Measurements from ENCODE around the gene RTF2. TPM values are rescaled to one million over a fixed set of nuclear protein-coding genes. Genes with fewer than 3 reads are reported as not detected.
A peak's percentile ranks its signal among the peaks of the same experiment; 100 is the strongest.

Gene RTF2
- total RNA-seq, 5 donors from 2014 or later (not counting 1 experiment from before 2014, with no cell fraction given), result 55.8 to 69.7 (median 64.8) TPM

DNA sequence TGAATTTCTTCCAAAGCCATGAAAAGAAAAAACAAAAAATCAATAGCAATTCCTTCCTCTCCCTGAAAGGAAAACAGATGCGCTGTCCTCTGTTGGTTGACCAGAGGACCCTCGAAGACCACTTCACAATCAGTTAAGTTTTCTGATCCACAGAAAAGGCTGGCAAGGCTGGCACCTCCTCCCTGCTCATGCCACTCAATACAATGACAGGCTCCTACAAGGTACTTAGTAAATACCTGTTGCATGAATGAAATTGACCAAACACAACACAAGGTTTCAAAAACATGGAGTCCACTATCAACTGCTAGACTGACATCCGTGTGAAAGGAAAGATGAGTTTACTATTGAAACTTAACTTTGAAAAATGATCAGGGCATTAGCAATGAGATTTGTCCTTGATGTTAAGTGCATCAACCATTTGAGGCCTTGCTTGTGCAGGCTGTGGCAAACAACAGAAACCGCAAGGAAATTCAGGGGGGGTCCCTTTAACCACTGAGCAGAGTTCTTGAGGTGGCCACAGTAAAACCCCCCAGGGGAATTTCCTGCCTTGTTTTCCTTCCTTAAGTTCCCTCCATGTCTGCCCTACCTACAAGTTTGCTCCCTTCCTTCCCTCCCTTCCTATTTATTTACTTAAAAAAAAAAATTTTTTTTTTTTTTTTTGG, 27.9 kb upstream of the RTF2 start:
- 31% methylated on average over 4 of the region's 4 CpGs for WGBS (ENCODE audit: insufficient coverage)
- Mint-ChIP-seq H3K9me3 (no peaks in the 10 kb centered on the region), H3K4me1 (peaks cover 40 to 55% (median 43%) of the 10 kb centered on the region in 3 donors), H3K36me3 (peaks cover 12% of the 10 kb centered on the region), H3K27me3 (no peaks in the 10 kb centered on the region), H3K4me3 (peak overlapping the region; percentile 51 to 69 (median 67)), H3K27ac (peak overlapping the region; percentile 91 to 93)
- ChIA-PET POLR2A (interaction anchor here in 1 of 2 donors (0.8 kb wide), 1 partner anchor 27 kb away, joined by 3 read pairs; no protein-coding TSS in a partner anchor), CTCF (no interaction called here)
- peak overlapping the region in 1 of 2 donors; percentile 7 for H3K4me3 ChIP-seq (ENCODE audit: control insufficient read depth in 1 of 2, extremely low read depth in 1 of 2, low read length in 1 of 2)
- DNase-seq, result peak in 33 of 35 experiments; percentile 23 to 81 (median 46)
- no peaks in the 10 kb centered on the region for H3K9me3 ChIP-seq
- peaks cover under 1 to 10% of the 10 kb centered on the region in 2 donors for H3K36me3 ChIP-seq (ENCODE audit: control insufficient read depth in 2 of 2, extremely low read depth in 1 of 2, insufficient read depth in 1 of 2, low read length in 1 of 2)
- peak; percentile 62 to 85 (median 82) for ATAC-seq (replicated peaks in 1 of 4)
- no peaks in the 10 kb centered on the region for H3K27me3 ChIP-seq (replicated peaks in 1 of 2; ENCODE audit: control insufficient read depth in 2 of 2, extremely low read depth in 1 of 2, insufficient read depth in 2 of 2, low read length in 1 of 2)
- peak overlapping the region; percentile 65 for H3K27ac ChIP-seq (ENCODE audit: low read length)
- H3K4me1 ChIP-seq (ENCODE audit: control insufficient read depth in 1 of 2, extremely low read depth in 1 of 2, insufficient read depth in 2 of 2, low read length in 2 of 2), result peaks cover 19 to 59% of the 10 kb centered on the region in 2 experiments

- WGBS (ENCODE audit: insufficient coverage), result 84% methylated on average over 12 of the region's 17 CpGs
- peaks cover 19 to 56% of the 10 kb centered on the region in 2 experiments for H3K4me1 ChIP-seq (ENCODE audit: control insufficient read depth in 1 of 2, extremely low read depth in 1 of 2, insufficient read depth in 2 of 2, low read length in 2 of 2)
- H3K36me3 ChIP-seq (ENCODE audit: control insufficient read depth in 2 of 2, extremely low read depth in 1 of 2, insufficient read depth in 1 of 2, low read length in 1 of 2), result peaks cover 5 to 14% of the 10 kb centered on the region in 2 donors
- Mint-ChIP-seq H3K36me3 (peaks cover 19% of the 10 kb centered on the region), H3K27me3 (no peaks in the 10 kb centered on the region), H3K4me1 (peaks cover 40 to 45% (median 42%) of the 10 kb centered on the region in 3 donors), H3K9me3 (no peaks in the 10 kb centered on the region), H3K27ac (peak overlapping the region; percentile 72 to 83), H3K4me3 (peak overlapping the region in 1 of 3 donors; percentile 42)
- H3K27ac ChIP-seq (ENCODE audit: low read length), result peak overlapping the region; percentile 20
- H3K9me3 ChIP-seq, result no peaks in the 10 kb centered on the region
- no peak overlapping the region for H3K4me3 ChIP-seq (ENCODE audit: control insufficient read depth in 1 of 2, extremely low read depth in 1 of 2, low read length in 1 of 2)
- no peaks in the 10 kb centered on the region for H3K27me3 ChIP-seq (replicated peaks in 1 of 2; ENCODE audit: control insufficient read depth in 2 of 2, extremely low read depth in 1 of 2, insufficient read depth in 2 of 2, low read length in 1 of 2)
- DNase-seq (peak in 2 of 35 experiments; percentile 28 to 34), ATAC-seq (replicated peaks in 1 of 4) (peak in 1 of 4 experiments; percentile 27)
- POLR2A ChIA-PET, result interaction anchor here in 1 of 2 donors (0.6 kb wide), 1 partner anchor 37 kb away, joined by 3 read pairs; no protein-coding TSS in a partner anchor
- CTCF ChIA-PET, result interaction anchor here (0.5 to 1.3 kb wide), 6 partner anchors 9 to 56 kb away, joined by 3 to 4 read pairs (median 3); partner anchors contain the start of gene RTF2 (in 1 of the 2)
These were observed 25.8 kb upstream of the RTF2 start for GRCh38 chr20:56442389-56443365.

GRCh38 chr20:56443654-56444540, 24.5 kb upstream of the RTF2 start:
- ChIA-PET CTCF (interaction anchor here (0.5 to 1.0 kb wide), 4 partner anchors 10 to 54 kb away, joined by 3 read pairs; no protein-coding TSS in a partner anchor), POLR2A (interaction anchor here in 1 of 2 donors (0.6 kb wide), 1 partner anchor 64 kb away, joined by 3 read pairs; no protein-coding TSS in a partner anchor)
- H3K4me3 ChIP-seq (ENCODE audit: control insufficient read depth in 1 of 2, extremely low read depth in 1 of 2, low read length in 1 of 2), result no peak overlapping the region
- Mint-ChIP-seq H3K4me3 (no peak overlapping the region), H3K27ac (peak overlapping the region; percentile 19 to 28), H3K9me3 (no peaks in the 10 kb centered on the region), H3K36me3 (peaks cover 27% of the 10 kb centered on the region), H3K27me3 (no peaks in the 10 kb centered on the region), H3K4me1 (peaks cover 29 to 34% (median 32%) of the 10 kb centered on the region in 3 donors)
- H3K27me3 ChIP-seq (replicated peaks in 1 of 2; ENCODE audit: control insufficient read depth in 2 of 2, extremely low read depth in 1 of 2, insufficient read depth in 2 of 2, low read length in 1 of 2), result no peaks in the 10 kb centered on the region
- no peak for DNase-seq
- peaks cover 5 to 11% of the 10 kb centered on the region in 2 donors for H3K36me3 ChIP-seq (ENCODE audit: control insufficient read depth in 2 of 2, extremely low read depth in 1 of 2, insufficient read depth in 1 of 2, low read length in 1 of 2)
- H3K9me3 ChIP-seq, result no peaks in the 10 kb centered on the region
- H3K27ac ChIP-seq (ENCODE audit: low read length), result no peak overlapping the region
- WGBS (ENCODE audit: insufficient coverage), result 95% methylated on average over 24 of the region's 27 CpGs
- no peak for ATAC-seq (replicated peaks in 1 of 4)
- H3K4me1 ChIP-seq (ENCODE audit: control insufficient read depth in 1 of 2, extremely low read depth in 1 of 2, insufficient read depth in 2 of 2, low read length in 2 of 2), result peaks cover 19 to 45% of the 10 kb centered on the region in 2 experiments

GRCh38 chr20:56445130-56445529, 23.3 kb upstream of the RTF2 start:
- 100% methylated on average over 2 of the region's 3 CpGs for WGBS (ENCODE audit: insufficient coverage)
- Mint-ChIP-seq H3K4me3 (no peak overlapping the region), H3K27ac (peak overlapping the region in 1 of 2 donors; percentile 3), H3K36me3 (peaks cover 29% of the 10 kb centered on the region), H3K4me1 (peaks cover 22 to 25% (median 23%) of the 10 kb centered on the region in 3 donors), H3K27me3 (no peaks in the 10 kb centered on the region), H3K9me3 (no peaks in the 10 kb centered on the region)
- ChIA-PET POLR2A (no interaction called here), CTCF (no interaction called here)
- ATAC-seq (replicated peaks in 1 of 4) (no peak), DNase-seq (no peak)
- Histone ChIP-seq H3K27ac (ENCODE audit: low read length) (no peak overlapping the region), H3K4me1 (ENCODE audit: control insufficient read depth in 1 of 2, extremely low read depth in 1 of 2, insufficient read depth in 2 of 2, low read length in 2 of 2) (peaks cover 12 to 32% of the 10 kb centered on the region in 2 experiments), H3K27me3 (replicated peaks in 1 of 2; ENCODE audit: control insufficient read depth in 2 of 2, extremely low read depth in 1 of 2, insufficient read depth in 2 of 2, low read length in 1 of 2) (no peaks in the 10 kb centered on the region), H3K36me3 (ENCODE audit: control insufficient read depth in 2 of 2, extremely low read depth in 1 of 2, insufficient read depth in 1 of 2, low read length in 1 of 2) (peaks cover 5 to 11% of the 10 kb centered on the region in 2 donors), H3K9me3 (no peaks in the 10 kb centered on the region), H3K4me3 (ENCODE audit: control insufficient read depth in 1 of 2, extremely low read depth in 1 of 2, low read length in 1 of 2) (no peak overlapping the region)

DNA sequence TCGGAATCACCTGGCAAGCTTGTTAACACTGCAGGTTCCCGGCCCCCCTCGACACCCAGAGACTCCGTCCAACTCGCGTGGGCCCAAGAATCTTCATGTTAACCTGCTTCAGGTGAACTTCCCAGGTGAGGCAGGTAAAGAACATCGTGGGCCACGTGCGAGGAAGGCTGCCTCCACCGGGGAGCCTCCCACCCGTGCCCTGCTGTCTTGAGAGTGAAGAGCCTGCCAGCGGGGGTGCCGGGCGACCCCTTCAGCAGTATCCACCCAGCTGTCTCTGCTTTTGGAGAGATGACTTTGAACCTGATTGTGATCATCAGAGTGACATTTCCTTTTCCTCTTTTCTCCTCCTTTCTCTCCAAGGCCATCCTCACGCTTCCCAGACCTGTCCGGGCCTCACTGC, 22.9 kb upstream of the RTF2 start:
- ATAC-seq (replicated peaks in 1 of 4), result no peak
- POLR2A ChIA-PET, result no interaction called here
- Mint-ChIP-seq H3K4me1 (peaks cover 18 to 21% (median 18%) of the 10 kb centered on the region in 3 donors), H3K27ac (no peak overlapping the region), H3K36me3 (peaks cover 31% of the 10 kb centered on the region), H3K27me3 (no peaks in the 10 kb centered on the region), H3K9me3 (no peaks in the 10 kb centered on the region), H3K4me3 (no peak overlapping the region)
- no peaks in the 10 kb centered on the region for H3K9me3 ChIP-seq
- H3K36me3 ChIP-seq (ENCODE audit: control insufficient read depth in 2 of 2, extremely low read depth in 1 of 2, insufficient read depth in 1 of 2, low read length in 1 of 2), result peaks cover 5 to 11% of the 10 kb centered on the region in 2 donors
- H3K4me3 ChIP-seq (ENCODE audit: control insufficient read depth in 1 of 2, extremely low read depth in 1 of 2, low read length in 1 of 2), result no peak overlapping the region
- no peak for DNase-seq
- H3K4me1 ChIP-seq (ENCODE audit: control insufficient read depth in 1 of 2, extremely low read depth in 1 of 2, insufficient read depth in 2 of 2, low read length in 2 of 2), result peaks cover 8 to 28% of the 10 kb centered on the region in 2 experiments
- CTCF ChIA-PET, result no interaction called here
- H3K27me3 ChIP-seq (replicated peaks in 1 of 2; ENCODE audit: control insufficient read depth in 2 of 2, extremely low read depth in 1 of 2, insufficient read depth in 2 of 2, low read length in 1 of 2), result no peaks in the 10 kb centered on the region
- H3K27ac ChIP-seq (ENCODE audit: low read length), result no peak overlapping the region
- WGBS (ENCODE audit: insufficient coverage), result 93% methylated on average over 14 of the region's 16 CpGs
